Sigmoid colon (tissue), 7 donors: ENCODE data around the gene MRPL2. TPM values are rescaled to one million over a fixed set of nuclear protein-coding genes. Genes with fewer than 3 reads are reported as not detected.
A peak's percentile ranks its signal among the peaks of the same experiment; 100 is the strongest.

Experiments
- DNase-seq: peaks from one replicate; pipeline ENCODE4 v3.0.0-alpha.2; 2019
- H3K27ac ChIP-seq, 4 donors: fragments of 200-600 bp; sonication (generic); one replicate each; pipeline ENCODE4 v1.5.1; 2016 to 2019; ENCODE audit warnings: mild to moderate bottlenecking in 1 of 4
- H3K27me3 ChIP-seq, 3 donors: fragments of 200-600 bp; sonication (generic); one replicate each; pipeline ENCODE4 v1.5.1; 2019; ENCODE audit warnings: mild to moderate bottlenecking in 1 of 3
- H3K36me3 ChIP-seq, 4 donors: fragments of 200-600 bp; sonication (generic); one replicate each; pipeline ENCODE4 v1.5.1; 2016 to 2019
- H3K4me1 ChIP-seq, 4 donors: fragments of 200-600 bp; sonication (generic); one replicate each; pipeline ENCODE4 v1.5.1; 2017 to 2019
- H3K4me3 ChIP-seq, 4 donors: fragments of 200-600 bp; sonication (generic); one replicate each; pipeline ENCODE4 v1.5.1; 2017 to 2019; ENCODE audit warnings: mild to moderate bottlenecking in 2 of 4, moderate library complexity in 1 of 4
- H3K9me3 ChIP-seq, 4 donors: fragments of 200-600 bp in 3 of 4; sonication (generic) in 3 of 4; one replicate each; pipeline versions ENCODE4 v1.5.1 to v1.6.1; 2013 to 2019
- EP300 ChIP-seq, 4 donors: sonication (generic); formaldehyde crosslinking; IDR thresholded peaks; one replicate each; pipeline ENCODE4 v1.6.1; 2017; ENCODE audit warnings: antibody characterized with exemption in 4 of 4
- POLR2A ChIP-seq, 2 donors: fragments of 450-650 bp; IDR thresholded peaks; one replicate each; pipeline ENCODE4 v1.6.1; 2016; ENCODE audit warnings: antibody characterized with exemption in 2 of 2, mild to moderate bottlenecking in 2 of 2, moderate library complexity in 2 of 2
- POLR2AphosphoS5 ChIP-seq, 4 donors: sonication (generic); formaldehyde crosslinking; IDR thresholded peaks; one replicate each; pipeline ENCODE4 v1.6.1; 2017; ENCODE audit warnings: antibody characterized with exemption in 4 of 4
- WGBS, 2 donors: extraction: QIAGEN DNeasy Blood & Tissue Kit; methylation state at CpG; one replicate each; pipeline ENCODE4 v1.1.7; 2013; 5-methylcytosine and 5-hydroxymethylcytosine counted together
- intact Hi-C: fragments of 100-400 bp; cut with DNase I; formaldehyde crosslinking; loops from one replicate; pipeline ENCODE4 v1.15.1; 2023
- polyA plus RNA-seq, 3 donors: library from polyadenylated mRNA; stranded (reverse); fragments of 200-250 nt; gene quantifications; one replicate each; pipeline ENCODE4 v1.2.3, GENCODE V29; 2013
- total RNA-seq, 4 donors: library from RNA; depleted of rRNA; stranded (reverse); fragments of >200 nt; gene quantifications; one replicate each; pipeline ENCODE4 v1.1.0, GENCODE V29; 2016
- TF ChIP-seq, protein P1 (sequence below), 4 experiments: fragments of 450-650 bp in 3 of 4; fragments of 200-600 bp in 1 of 4; IDR thresholded peaks; one replicate each; pipeline ENCODE4 v1.5.1; 2016 to 2019; ENCODE audit warnings: antibody characterized with exemption in 4 of 4, mild to moderate bottlenecking in 3 of 4, moderate library complexity in 2 of 4
- donor health status: healthy with polysubstance abuse.
- donor health status: Bipolar disorder and iron deficiency.
- donor health status: healthy.

The MRPL2 gene
- total and polyA plus RNA-seq, 7 donors: 14.1 to 70.2 (median 25.7) TPM

DNA sequence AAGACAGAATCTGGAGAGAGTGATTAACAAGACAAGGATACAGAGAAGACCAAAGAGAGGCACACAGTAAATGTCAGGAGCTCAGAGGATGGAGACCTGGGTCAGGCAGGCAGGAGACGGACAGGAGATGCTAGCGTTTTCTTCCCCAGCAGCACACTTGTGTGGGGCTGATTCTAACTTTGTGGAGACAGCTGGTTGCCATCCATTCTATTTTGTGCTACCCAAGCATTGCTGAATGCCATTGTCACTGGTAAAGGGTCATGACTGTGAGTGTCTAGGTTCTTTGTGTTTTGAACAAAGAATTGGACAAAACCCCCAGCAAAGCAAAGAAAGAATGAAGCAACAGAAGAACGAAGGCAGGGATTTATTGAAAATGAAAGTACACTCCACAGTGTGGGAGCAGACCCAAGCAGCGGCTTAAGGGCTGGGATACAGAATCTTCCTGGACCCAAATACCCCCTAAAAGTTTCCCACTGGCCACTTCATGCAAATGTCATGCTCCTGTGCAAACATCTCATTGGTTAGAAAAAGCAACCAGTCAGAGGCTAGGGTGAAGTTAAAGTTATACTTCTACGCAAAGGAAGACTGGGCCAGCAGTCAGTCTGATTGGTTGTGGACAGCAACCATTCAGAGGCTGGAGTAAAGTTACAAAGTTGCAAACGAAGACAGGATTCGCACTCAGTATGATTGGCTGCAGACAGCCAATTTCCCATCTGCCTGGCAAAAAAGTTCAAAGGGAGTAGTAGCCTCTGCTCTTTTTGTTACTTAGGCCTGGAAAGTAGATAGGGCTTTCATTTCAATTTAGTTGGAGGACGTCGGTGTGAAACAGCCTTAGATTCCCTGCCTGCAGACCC, 34.4 kb upstream of the MRPL2 start:
- peaks cover 0 to 12% (median 5%) of the 10 kb centered on the region in 4 donors for H3K4me1 ChIP-seq

GRCh38 chr6:43092635-43093034, 33.4 kb upstream of the MRPL2 start:
- H3K4me1 ChIP-seq: peaks cover 0 to 12% (median 5%) of the 10 kb centered on the region in 4 donors
- H3K27me3 ChIP-seq: no peaks in the 10 kb centered on the region
- no peak overlapping the region for H3K4me3 ChIP-seq
- intact Hi-C loops: loop anchor here (1.0 kb wide), 1 partner anchor 33 kb away; the partner anchor contains the start of genes KLC4 and MRPL2
- H3K36me3 ChIP-seq: no peaks in the 10 kb centered on the region
- no peaks in the 10 kb centered on the region for H3K9me3 ChIP-seq
- no peak for DNase-seq
- TF ChIP-seq POLR2A (IDR thresholded peaks at IDR 0.05) (no peak), EP300 (IDR thresholded peaks at IDR 0.05) (no peak), POLR2AphosphoS5 (IDR thresholded peaks at IDR 0.05) (no peak)
- TF ChIP-seq, protein P1, sequence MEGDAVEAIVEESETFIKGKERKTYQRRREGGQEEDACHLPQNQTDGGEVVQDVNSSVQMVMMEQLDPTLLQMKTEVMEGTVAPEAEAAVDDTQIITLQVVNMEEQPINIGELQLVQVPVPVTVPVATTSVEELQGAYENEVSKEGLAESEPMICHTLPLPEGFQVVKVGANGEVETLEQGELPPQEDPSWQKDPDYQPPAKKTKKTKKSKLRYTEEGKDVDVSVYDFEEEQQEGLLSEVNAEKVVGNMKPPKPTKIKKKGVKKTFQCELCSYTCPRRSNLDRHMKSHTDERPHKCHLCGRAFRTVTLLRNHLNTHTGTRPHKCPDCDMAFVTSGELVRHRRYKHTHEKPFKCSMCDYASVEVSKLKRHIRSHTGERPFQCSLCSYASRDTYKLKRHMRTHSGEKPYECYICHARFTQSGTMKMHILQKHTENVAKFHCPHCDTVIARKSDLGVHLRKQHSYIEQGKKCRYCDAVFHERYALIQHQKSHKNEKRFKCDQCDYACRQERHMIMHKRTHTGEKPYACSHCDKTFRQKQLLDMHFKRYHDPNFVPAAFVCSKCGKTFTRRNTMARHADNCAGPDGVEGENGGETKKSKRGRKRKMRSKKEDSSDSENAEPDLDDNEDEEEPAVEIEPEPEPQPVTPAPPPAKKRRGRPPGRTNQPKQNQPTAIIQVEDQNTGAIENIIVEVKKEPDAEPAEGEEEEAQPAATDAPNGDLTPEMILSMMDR (IDR thresholded peaks at IDR 0.05): no peak
- H3K27ac ChIP-seq: no peak overlapping the region

More for the DNA sequence above, 34.4 kb upstream of the MRPL2 start:
- H3K27ac ChIP-seq: peak overlapping the region; percentile 35 to 79 (median 75)
- 65 to 78% methylated on average over 9 of the region's 9 CpGs for WGBS, 2 donors
- TF ChIP-seq POLR2AphosphoS5 (IDR thresholded peaks at IDR 0.05): peak in 2 of 4 donors; percentile 12 to 71
- TF ChIP-seq, protein P1 (IDR thresholded peaks at IDR 0.05): no peak
- H3K36me3 ChIP-seq: no peaks in the 10 kb centered on the region
- H3K9me3 ChIP-seq: no peaks in the 10 kb centered on the region
- H3K4me3 ChIP-seq: peak overlapping the region; percentile 34 to 47 (median 44)
- intact Hi-C loops: loop anchor here (1.0 kb wide), 1 partner anchor 34 kb away; the partner anchor contains the start of genes KLC4 and MRPL2
- H3K27me3 ChIP-seq: no peaks in the 10 kb centered on the region
- peak; percentile 86 for DNase-seq

GRCh38 chr6:43091436-43091991, 32.3 kb upstream of the MRPL2 start:
- Histone ChIP-seq H3K4me1 (peaks cover 0 to 12% (median 5%) of the 10 kb centered on the region in 4 donors), H3K27ac (no peak overlapping the region), H3K27me3 (no peaks in the 10 kb centered on the region), H3K9me3 (no peaks in the 10 kb centered on the region), H3K36me3 (no peaks in the 10 kb centered on the region), H3K4me3 (no peak overlapping the region)
- TF ChIP-seq POLR2A (IDR thresholded peaks at IDR 0.05) (no peak), EP300 (IDR thresholded peaks at IDR 0.05) (no peak), POLR2AphosphoS5 (IDR thresholded peaks at IDR 0.05) (no peak)
- TF ChIP-seq, protein P1 (IDR thresholded peaks at IDR 0.05): no peak
- WGBS, 2 donors: 86 to 89% methylated on average over 10 of the region's 10 CpGs
- intact Hi-C loops: no loop called here
- no peak for DNase-seq

DNA sequence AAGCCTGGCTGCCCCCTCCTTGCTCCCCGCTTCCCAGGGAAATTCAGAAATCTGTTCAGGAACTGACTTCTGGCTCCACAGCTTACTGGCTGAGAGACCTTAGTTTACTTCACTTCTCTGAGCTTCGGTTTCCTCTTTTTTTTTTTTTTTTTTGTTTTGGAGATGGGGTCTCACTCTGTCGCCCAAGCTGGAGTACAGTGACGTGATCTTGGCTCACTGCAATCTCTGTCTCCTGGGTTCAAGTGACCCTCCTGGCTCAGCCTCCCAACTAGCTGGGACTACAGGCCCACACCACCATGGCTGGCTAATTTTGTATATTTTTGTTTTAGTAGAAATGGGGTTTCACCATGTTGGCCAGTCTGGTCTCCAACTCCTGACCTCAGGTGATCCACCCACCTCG, 31.8 kb upstream of the MRPL2 start:
- 78 to 93% methylated on average over 5 of the region's 5 CpGs for WGBS, 2 donors

More for the DNA sequence above, 31.8 kb upstream of the MRPL2 start:
- peaks cover 0 to 12% (median 5%) of the 10 kb centered on the region in 4 donors for H3K4me1 ChIP-seq
- H3K27me3 ChIP-seq: no peaks in the 10 kb centered on the region
- intact Hi-C loops: no loop called here
- no peaks in the 10 kb centered on the region for H3K9me3 ChIP-seq
- no peaks in the 10 kb centered on the region for H3K36me3 ChIP-seq
- H3K4me3 ChIP-seq: no peak overlapping the region
- H3K27ac ChIP-seq: no peak overlapping the region
- DNase-seq: no peak
- TF ChIP-seq EP300 (IDR thresholded peaks at IDR 0.05): no peak
- TF ChIP-seq POLR2A (IDR thresholded peaks at IDR 0.05): no peak
- no peak for TF ChIP-seq POLR2AphosphoS5 (IDR thresholded peaks at IDR 0.05)
- TF ChIP-seq, protein P1 (IDR thresholded peaks at IDR 0.05): no peak
